GM19438 (cell line): ENCODE data around the gene MACF1.
A peak's percentile ranks its signal among the peaks of the same experiment; 100 is the strongest.

Source experiments
- ATAC-seq: cut with Tn5 transposase; IDR thresholded peaks from one replicate; pipeline ENCODE4 v1.9.1; 2021; ENCODE audit warnings: low read depth; ENCODE audit not compliant: unreplicated experiment

The MACF1 gene

DNA sequence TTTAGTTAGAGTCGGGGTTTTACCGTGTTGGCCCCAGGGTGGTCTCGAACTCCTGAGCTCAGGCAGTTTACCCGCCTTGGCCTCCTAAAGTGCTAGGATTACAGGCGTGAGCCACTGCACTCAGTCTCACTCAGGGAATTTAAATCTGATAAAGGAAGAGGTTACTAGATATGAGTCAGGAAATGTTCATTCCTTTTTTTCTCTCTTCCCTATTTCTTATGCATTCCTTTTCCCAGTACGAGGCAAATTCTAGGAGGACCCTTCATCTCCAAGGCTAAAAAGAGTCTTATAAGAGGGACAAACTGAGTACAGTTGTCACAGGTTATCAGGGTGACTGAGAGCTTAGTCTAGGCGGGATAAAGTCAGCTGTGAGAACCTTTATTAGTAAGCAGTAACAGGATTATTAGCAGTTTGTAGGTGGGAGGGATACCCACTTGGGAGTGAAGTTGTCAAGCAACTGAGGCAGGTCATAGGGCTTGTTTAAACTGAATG lies 9.1 kb downstream of the MACF1 start:
- no peak for ATAC-seq

DNA sequence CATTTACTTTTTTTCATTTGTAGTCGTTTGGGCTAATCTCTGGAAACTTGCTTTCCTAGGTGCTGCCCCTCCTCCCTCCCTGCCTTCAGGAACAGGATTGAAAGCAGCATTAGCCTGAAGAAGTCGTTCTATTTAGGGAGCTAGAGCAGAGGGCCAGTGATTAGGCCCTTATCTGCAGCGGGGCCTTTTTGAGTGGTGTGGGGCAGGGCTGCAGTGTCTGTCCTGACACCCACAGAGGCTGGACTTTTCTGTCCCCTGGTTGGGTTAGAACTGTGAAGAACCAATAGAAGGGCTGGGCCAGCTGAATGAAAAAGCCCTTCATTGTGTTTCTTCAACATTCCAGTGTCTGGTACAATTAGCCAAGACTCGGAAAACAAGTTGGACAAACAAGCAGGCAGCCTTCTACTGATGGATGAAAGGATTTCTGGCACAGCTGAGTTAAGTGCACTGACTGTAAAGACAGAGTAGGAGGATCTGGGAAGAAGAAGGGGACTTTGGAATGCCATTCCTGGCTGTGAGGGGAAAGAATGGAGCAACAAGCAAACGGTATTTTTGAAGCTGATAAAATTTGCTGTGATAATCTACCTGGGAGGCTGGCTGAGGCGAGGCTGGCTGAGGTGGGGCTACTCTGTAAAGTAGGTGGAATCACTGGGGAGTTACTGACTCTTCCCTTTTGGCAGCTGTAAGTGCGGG lies 9.7 kb downstream of the MACF1 start:
- ATAC-seq, result no peak

DNA sequence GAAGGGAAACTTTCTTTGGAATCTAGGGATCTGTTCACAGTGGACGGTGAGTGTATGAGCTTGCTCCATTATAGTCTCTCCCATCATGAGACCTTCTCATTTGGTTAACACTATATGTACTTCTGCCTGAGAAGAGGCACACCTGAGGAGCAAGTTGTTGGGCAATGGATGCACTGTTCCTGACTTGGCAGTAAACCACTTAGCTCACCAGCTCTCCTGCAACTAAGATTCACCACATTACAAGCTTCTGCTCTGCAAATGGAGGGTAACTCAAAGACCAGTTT lies 10.2 kb downstream of the MACF1 start:
- peak; percentile 20 for ATAC-seq

DNA sequence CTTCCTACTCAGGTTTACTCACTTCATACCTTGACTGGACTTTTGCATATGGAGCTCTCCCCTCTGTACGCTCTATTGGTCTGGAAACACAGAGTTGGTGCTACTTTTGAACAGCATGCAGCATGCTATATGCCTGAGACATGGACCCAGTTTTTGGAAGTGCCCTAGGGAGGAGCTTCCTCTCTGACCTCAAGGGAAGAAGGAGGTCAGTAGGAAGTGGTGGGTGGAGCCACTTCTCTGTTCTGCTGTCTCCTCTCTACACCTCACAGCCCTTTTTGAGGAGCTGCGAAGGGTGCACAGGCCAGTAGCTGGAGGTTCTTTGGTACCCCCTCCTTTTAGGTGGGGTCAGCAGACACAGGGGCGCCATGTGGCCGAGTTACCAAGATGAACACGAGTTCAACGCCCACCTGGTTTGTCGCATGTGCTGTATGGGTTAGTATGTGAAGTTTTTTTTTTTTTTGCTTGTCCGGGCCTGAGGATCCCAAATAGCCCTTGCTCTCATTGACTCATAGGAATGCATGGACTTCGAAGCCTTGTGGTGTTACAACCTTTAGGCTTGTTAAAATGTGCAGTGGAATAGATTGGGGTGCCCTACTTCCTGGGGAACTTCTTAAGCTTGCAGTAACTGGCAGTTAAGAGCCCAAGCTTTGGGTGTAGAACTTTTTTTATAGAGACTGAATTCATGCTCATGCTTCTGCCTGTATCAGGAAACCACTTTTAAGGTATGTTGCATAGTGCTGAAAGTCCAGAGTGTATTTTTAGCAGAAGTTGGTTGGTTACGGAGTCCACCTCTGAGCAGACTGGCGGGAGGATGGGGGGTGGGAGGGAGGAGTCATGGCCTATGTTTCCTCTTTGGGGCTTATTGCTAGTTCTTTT lies 10.7 kb downstream of the MACF1 start:
- ATAC-seq, result peak; percentile 70

DNA sequence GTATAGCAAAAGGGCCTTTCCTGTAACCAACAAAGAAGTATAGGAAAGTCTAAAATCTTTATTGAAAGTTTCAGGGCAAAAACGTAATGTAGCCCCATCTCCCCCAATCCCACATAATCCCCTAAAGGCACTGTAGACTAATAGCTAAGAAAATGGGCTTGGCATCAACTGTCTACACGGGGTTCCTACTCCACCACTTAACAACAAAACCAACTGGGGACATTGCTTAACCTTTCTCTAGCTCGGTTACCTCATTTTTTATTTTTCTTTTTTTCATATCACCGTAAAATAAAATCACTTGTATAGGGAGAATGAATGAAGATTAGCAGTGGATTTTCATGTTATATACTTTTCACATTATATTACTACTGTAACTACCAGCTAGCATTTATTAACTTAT lies 12.3 kb downstream of the MACF1 start:
- ATAC-seq, result no peak

DNA sequence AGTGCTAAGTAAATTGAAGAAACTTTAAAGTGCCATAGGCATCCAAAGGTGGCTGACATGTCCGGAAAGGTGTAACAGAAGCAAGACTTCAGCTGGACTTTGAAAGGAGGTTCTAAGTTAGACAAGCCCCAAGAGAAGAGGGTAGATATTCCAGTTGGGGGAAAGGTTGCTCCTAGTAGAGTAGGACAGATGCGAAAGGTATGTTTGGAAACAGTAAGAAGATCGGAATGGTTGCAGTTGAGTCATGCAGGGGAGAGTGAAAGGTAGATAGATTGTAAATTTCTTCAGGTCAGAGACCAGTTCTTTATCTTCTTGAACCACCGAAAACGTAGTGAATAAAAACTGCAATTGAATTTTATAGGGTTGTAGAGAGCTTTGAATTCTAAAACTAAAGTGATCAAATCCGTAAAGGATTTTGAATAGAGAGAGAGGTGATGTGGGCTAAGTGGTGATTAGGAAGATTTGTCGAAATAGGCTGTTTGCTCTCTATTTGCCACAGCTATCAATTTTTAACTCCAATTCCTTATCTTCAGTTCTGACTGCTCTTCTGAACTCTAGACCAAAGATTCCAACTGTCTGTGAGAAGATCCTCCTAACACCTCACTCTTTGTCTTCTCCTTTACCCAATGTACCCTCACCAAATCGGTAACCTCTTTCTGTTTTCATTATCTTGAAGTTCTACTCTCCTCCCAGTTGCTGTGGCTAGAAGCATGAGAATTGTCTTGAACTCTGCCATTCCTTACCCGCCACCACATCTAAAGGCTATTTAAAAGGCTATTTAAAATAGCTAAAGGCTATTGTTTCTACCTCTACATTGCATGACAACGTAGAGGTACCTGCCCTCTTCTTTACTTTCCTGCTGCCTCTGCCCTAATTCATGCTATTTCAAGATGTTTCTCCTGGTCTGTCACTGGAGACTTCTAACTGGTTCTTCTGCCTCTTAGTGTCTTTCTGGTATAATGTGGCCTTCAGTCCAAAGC lies 16.7 kb downstream of the MACF1 start:
- ATAC-seq, result no peak

DNA sequence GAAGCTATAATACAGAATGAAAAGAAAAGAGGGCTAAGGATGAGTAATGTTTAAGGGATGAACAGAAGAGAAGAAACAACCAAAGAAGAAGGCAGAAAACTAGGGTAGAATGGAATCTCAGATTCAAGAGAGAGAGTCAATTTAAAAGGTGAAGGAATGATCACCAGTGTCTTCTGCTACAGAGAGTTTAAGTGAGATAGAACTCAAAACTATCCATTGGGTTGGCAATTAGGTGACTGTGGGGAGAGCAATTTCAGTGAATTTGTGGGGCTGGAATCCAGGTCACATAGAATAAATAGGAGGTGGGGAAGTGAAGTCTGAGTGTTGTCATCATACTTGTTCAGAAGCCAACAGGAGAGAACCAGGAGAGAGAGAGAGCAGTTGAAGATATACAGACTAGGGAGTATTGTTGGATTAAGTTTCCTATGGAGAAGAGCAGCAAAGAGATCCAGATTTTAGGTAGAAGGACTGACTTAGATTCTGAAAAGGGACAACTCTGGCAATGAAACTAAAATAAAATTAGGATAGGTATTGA lies 19.9 kb downstream of the MACF1 start:
- no peak for ATAC-seq

DNA sequence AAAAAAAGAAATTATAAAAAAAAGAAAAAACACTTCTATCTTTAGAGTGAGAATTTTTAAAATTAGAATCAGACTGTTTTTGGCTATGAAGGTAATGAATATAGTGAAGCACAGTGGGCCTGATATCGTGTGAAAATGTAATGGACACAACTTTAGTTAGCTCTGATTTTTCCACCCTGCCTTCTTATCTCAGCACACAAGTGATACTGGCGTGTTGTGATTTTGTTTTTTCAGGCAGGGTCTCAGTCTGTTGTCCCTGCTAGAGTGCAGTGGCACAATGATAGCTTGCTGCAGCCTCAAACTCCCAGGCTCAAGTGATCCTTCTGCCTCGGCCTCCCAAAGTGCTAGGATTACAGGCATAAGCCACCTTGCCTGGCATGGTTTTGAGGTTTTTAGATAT lies 22.3 kb downstream of the MACF1 start:
- no peak for ATAC-seq

DNA sequence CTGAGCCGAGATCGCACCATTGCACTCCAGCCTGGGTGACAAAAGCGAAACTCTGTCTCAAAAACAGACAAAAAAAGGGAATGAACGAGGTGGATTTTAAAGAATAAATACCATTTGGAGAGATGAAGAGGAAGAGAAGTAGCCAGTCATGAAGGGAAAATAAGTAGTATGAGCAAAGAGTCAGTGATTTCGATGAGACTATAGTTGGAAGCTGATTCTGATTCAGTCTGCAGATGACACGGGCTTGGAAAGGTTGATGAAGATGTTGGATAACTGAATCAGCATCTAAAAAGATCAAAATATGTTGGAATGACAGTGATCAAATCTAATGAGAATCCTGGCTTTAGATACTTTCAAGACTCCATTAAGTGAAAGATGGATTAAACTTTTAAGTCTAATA lies 23.8 kb downstream of the MACF1 start:
- ATAC-seq, result no peak

DNA sequence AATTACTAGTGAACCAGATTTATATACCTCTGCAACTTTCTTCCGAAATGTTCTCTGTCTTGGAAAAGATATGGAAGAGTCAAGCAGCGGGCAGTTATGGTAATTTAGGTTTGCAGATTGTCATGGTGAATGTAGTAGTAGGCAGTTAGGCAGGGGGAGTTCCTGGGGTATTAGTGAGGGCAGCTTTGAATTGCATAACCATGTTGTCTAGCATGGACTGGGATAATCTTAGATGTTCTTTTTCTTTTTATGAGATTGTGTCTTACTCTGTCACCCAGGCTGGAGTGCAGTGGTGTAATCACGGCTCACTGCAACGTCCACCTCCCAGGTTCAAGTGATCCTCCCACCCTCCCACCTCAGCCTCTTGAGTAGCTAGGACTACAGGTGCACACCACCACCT lies 25.0 kb downstream of the MACF1 start:
- ATAC-seq, result no peak

DNA sequence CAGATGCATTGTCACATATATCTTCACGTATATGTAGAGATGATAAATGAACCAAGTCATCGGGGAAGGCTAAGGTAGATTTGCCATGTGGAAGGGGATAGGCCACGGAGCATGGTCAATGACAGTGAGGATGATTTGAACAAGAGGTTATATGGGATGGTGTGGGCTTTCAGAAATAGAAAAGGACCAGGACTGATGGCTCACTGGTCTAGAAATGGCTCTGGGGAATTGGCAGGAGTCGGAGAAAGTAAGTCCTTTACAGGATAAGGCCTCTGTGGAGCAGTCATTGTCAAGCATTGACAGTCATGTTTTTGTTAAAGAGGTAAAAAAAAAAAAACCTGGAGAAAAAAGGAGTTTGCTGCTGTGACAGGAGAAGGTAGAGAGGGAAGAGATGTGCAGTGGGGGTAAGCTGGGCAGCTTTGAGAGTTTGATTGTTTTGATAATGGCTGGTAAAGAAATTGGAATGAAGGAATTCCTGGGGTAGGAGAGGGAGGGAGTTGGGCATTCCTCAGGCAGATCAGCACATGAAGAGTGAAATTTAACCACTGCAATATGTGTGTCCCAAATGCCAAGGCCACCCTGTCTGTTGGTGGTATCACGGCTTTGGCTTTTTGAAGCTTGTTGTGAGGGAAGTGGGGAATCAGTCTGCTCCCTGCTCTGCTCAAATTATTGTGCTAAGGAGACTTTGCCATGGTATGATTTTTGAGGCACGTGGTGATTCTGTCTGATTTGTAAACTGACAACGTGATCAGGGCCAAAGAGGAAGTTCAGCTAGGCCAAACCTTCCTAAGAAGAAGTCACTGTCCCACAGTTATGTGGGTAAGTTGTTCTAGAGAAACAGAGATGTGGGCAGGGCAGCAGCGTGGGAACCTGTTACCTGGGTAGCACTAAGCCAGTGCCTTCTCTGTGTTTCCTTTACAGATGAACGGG lies 26.0 kb downstream of the MACF1 start:
- no peak for ATAC-seq

DNA sequence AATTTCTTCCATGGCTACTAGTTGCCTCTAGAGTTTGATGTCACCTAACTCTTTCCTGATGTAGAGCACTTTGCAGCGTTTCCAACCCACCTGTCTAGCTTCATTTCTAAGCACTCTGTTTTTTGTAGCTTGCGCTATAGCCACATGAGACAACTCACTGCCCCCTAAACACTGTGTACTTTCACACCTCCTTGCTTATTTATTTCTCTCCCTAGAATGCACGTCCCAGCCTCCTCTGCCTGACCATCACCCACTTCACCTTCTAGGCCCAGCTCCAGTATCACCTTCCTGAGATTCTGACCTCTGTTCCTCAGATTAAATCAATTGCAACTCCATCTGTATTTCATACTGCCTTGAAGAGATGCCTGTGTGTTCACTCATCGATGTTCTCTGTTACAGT lies 32.5 kb downstream of the MACF1 start:
- ATAC-seq, result no peak

DNA sequence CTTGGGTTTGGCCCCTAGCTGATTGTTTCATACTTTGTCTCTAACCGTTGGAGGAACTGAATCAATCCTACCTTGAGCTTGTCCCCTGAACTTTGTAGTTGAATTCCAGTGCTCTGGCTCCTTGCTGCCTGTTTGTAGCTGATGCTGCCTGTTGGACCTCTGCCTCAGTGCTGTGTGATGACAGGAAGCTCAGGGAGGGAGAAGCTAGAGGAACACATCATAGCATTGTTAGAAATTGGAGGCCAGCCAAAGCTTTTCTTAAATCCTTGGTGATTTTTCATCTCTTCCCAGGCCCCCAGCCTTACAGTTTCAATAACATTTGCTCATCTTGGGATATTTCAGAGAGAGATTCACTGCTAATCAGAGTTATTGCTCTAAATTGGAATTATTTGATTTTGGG lies 34.0 kb downstream of the MACF1 start:
- ATAC-seq, result no peak

DNA sequence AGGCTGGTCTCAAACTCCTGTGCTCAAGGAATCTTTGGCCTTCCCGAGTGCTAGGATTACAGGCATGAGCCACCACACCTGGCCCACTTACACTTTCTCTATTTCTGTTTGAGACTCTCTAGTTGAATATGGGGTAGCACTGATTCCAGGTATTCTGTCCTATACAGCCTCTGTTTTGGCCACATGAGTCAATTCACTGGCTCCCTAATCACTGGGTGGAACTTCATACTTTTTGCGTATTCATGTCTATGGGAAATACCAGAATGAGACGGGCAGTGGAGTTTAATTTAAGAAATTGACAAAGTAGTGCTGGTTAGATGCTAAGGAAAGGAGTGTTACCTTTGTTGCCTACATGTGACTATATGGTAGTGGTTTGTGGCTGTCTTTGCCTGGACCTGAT lies 35.5 kb downstream of the MACF1 start:
- ATAC-seq, result no peak

DNA sequence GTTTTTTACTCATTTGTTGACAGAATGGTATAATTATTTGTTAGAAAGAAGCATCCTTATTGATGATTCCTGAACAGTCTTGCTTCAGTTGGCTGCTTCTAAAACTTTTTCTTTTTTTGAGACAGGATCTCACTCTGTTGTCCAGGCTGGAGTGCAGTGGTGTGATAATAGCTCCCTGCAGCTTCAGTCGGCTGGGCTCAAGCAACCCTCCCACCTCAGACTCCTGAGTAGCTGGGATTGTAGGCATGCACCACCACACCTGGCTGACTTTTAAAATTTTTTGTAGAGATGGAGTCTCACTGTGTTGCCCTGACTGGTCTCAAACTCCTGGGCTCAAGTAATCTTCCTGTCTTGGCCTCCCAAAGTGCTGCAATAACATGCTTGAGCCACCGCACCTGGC lies 38.8 kb downstream of the MACF1 start:
- ATAC-seq, result no peak

DNA sequence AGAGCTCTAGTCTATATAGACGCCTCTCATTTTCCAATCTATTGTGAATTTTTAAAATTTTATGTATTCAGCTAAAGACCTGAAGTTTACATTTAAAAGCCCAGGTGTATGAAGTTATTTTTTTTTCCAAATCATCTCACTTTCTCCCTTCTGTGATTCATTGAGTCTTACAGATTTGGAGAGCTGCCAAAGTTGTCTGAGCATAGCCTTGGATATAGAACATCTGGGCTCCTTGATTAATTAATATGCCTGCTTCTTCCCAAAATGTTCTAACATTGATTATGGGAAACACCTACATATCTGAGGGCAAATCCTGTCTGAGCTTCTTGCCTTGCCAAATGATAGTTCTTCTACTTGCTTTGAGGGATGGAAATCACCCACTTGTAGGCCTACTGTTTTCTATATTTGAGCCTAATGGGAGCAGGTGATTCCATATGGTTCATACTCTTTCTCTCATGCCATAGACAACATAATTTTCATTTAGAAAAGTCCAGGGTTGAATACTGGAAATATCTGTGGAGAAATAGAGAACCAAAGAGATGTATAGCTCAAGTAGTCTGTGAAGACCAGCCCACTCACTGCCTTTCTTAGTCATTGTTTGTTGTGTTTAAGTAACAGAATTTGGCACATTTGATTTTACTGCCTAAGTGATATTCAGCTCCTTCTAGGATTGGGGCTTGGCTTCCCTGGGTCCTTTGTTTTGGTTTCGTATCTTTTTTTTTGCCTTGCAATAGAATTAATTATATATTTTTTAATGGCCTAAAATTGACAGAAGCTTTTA lies 46.2 kb downstream of the MACF1 start:
- no peak for ATAC-seq

DNA sequence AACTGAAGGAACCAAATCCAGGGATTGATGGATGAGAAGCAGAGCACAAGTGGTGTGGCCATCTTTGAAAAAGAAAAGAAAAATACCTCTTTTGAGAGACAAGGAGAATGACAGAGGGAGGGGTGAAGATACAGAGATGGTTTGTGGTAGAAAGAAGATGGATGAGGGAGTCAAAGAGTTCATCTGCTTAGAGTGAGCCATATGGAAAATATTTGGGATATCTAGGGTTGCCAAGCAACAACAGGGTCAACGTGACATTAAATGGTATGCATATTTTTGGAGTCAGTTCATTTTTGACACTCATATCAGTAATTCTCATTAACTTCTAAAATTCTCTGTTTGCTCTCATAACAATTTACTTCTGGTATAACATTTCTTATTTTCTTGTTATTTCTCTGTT lies 50.7 kb downstream of the MACF1 start:
- no peak for ATAC-seq

DNA sequence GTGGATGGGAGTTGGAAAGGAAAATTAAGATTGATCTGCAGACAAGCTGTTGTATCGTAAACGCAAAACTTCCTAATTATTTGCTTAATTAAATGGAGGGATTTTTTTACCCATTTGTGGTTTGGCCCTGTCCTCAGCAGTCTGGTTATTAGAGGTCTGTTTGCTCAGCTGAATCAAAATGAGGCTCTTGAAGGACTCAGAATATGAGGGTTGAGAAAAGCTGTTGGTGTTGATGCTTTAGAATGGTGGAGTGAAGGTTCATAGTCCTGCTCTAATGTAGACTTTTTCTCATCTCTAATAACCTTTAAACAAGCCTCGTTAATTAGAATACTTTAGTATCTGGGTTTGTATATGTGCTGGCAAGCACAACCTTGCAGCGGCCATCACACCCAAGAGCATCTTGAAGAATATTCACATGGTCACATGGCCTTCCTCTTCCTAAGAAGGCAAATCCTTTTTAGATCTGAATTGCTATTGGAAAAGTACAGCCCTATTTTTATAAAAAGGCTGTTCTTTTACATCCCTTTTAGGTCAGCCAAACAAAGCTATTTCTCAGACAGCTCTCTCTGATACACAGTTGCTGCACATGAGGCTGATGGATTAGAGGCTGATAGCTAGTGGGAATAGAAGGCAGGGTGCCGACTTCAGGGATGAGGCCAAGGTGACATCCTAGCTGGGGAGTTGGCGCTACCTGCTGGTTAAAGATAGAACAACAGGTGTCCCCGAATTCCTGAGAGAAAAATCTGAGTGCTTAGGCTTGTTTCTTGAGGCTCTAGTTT lies 53.8 kb downstream of the MACF1 start:
- no peak for ATAC-seq
